NCI-H2081 treated with DMSO at 0.1 percent for 48 hours (cell line): ENCODE measurements around the gene MTO1.
"Not testable (repeated sequence)": the region's sequence is repeated elsewhere in the genome, so short reads cannot be mapped to it uniquely, and the experiment has no call there.

ENCODE experiments used
- DNase-seq: peaks from one replicate; lab custom pipeline; 2025; lab: John Stamatoyannopoulos, UW

Gene MTO1

DNA sequence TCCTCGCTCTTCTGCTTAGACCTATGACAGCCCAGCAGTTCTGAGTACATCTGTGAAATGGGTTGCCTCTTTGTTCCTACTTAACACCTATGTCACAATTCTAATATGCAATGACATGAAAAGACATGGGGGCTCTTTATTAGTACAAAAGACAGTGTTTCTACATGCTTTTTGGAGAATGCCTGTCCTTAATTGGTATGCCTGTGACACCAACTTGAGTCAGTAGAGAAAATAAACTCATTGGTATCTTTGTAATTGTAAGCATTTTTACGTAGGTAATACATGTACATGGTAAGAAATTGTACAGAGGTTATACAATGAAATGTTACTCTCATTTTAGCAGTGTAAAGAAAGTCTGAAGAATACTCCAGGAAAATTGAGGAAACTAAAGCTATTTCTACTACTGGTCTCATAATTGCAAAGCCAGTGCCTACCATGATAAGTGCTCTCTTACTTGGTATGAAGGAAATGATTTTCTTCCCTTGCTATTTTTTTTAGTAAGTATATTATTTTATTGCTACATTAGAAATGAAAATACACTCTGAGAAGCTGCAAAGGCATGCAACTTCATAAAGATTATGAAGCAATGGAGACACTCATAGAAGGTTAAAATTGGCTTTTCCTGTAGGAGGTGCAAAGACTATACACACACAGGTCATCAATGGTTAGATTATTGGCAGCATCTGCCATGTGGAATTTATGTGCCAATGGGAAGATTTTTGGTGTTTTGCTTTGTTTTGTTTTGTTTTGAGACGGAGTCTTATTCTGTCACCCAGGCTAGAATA lies 64.2 kb downstream of the MTO1 start:
- DNase-seq = no peak

DNA sequence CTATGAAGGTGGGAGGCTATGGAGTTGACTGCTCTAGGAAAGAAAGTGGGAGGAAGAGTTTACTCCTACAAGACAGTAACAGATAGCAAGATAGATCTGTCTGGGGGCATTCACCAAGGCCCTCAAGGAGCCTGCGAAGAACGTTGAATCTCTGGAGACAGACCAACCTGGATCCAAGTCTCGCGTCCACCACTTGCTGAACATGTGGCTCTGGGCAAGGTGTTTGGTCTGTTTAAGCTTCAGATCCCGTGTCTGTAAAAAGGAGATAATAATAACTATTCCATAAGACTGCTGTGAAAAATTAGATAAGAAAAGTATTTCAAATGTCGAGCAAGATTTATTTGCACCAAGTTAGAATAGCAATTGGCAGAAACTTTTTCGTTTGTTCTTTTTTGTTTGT lies 67.4 kb downstream of the MTO1 start:
- no peak for DNase-seq

DNA sequence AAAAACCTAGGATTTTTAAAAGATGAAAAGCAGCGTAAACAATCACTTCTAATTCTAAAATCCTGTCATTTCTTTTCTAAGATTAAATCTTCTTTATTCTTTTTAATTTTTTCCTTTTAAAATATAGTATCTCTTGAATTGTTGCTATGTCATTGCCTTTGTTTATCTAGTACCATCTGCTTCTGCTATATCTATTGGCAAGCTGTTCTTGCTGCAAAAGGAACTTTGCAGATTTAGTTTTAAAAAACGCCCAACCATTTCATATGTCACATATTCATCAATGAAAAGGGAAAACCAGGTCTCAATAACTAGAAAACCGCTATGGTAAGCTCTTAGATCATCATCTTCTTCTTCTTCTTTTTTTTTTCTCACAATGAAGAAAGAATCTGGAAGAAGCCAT lies 70.8 kb downstream of the MTO1 start:
- no peak for DNase-seq

DNA sequence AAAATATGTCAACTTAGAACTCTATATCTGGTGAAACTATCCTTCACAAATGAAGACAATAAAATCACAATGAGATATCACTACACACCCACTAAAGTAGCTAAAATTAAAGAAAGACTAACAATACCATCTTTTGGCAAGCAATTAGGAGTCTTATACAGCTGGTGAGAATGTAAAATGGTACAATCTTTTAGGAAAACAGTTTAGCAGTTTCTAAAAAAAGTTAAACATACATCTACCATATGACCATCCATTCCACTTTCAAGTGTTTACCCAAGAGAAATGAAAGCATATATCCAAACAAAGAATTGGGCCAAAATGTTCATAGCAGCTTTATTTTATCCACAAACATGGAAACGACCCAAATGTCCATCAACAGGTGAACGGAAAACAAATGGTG lies 73.1 kb downstream of the MTO1 start:
- DNase-seq = no peak

DNA sequence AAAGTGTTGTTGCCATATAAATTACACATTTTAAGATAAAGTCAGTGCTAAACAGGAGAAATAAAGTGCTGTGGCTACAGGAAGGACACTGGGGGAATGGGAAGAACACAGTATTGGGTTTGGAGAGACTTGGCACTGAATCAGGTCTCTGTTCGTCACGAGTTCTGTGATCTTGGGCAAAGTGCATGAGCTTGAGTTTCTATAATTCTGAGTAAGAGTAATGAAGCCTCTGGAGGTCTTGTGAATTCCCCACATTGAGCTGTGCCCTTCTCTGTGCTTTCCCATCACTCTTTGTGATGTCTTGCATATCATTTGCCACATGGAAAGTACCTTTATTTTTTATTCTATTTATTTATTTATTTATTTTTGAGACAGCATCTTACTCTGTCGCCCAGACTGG lies 76.1 kb downstream of the MTO1 start:
- no peak for DNase-seq

GRCh38 chr6:73538116-73538779 lies 76.7 kb downstream of the MTO1 start:
- DNase-seq = no peak

DNA sequence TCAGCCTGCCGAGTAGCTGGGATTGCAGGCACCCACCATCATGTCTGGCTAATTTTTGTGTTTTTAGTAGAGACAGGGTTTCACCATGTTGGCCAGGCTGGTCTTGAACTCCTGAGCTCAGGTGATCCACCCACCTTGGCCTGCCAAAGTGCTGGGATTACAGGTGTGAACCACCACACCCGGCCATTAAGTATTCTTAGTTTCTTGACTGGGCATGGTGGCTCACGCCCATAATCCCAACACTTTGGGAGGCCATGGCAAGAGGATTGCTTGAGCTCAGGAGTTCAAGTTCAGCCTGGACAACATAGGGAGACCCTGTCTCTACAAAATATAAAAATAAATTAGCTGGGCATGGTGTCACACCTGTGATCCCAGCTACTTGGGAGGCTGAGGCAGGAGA lies 80.9 kb downstream of the MTO1 start:
- DNase-seq = not testable (repeated sequence)

DNA sequence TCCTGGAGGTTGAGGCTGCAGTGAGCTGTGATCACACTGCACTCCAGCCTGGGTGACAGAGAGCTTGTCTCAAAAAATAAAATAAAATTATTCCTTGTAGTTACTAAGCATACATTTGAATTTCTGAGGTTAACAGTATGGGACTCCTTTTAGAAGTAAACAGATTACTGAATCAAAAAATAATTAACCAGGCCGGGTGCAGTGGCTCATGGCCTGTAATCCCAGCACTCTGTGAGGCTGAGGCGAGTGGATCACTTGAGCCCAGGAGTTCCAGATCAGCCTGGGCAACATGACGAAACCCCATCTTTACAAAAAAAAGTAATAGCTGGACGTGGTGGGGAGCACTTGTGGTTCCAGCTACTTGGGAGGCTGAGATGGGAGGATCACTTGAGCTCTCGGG lies 81.4 kb downstream of the MTO1 start:
- DNase-seq = no peak

GRCh38 chr6:73547036-73547435 lies 85.5 kb downstream of the MTO1 start:
- DNase-seq = no peak

DNA sequence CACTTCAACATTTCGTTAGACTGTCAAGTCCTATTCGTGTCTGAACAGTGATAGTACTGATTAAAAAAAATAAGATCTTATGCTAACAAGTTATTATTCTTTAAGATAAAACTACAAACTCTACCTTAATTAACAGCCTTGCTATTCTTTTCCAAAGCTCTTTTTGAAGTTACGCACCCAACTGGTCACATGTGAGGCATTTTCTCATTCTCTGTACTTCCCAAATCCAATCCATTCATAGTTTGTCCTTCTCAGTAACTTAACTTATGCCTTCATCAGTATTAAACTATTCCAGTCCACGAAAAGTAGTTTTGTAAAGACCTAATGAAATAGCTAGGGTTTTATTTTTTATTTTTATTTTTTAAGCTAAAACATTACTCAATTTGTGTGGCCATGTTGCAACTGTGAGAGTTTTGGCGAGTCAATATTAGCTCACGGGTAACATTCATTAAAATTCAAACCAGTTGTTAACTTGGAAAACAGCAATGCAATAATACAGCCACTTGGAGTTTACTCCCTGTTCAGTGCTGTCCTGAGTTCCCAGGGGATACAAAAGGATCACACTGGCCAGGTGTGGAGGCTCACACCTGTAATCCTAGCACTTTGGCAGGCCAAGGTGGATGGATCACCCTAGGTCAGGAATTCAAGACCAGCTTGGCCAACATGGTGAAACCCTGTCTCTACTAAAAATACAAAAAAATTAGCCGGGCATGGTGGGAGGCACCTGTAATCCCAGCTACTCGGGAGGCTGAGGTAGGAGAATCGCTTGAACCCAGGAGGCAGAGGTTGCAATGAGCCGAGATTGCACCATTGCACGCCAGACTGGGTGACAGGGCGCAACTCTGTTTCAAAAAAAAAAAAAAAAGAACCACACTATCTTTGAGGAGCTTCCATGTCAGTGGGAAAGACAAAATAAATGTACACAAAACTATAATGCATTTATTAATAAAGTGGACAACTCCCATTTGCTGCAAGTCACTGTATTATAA lies 87.2 kb downstream of the MTO1 start:
- no peak for DNase-seq

DNA sequence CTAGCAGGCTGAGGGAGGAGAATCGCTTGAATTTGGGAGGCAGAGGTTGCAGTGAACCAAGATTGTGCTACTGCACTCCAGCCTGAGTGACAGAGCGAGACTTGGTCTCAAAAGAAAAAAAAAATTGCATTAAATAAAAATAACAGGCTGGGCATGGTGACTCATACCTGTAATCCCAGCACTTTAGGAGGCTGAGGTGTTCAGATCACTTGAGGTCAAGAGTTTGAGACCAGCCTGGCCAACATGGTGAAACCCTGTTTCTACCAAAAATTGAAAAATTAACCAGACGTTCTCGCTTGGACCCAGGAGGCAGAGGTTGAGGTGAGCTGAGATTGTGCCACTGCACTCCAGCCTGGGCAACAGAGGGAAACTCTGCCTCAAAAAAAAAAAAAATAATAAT lies 89.6 kb downstream of the MTO1 start:
- not testable (repeated sequence) for DNase-seq

DNA sequence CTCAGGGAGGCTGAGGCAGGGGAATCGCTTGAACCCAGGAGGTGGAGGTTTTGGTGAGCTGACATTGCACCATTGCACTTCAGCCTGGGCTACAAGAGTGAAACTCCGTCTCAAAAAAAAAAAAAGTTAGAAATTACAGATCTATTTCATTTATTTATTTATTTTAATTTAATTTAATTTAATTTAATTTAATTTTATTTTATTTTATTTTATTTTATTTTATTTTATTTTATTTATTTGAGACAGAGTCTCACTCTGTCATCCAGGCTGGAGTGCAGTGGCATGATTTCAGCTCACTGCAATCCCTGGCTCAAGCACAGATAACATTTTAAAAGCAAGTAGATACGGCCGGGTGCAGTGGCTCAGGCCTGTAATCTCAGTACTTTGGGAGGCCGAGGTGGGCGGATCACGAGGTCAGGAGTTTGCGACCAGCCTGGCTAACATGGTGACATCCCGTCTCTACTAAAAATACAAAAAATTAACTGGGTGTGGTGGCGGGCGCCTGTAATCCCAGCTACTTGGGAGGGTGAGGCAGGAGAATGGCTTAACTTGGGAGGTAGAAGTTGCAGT lies 93.9 kb downstream of the MTO1 start:
- DNase-seq = not testable (repeated sequence)

GRCh38 chr6:73556836-73557235 lies 95.3 kb downstream of the MTO1 start:
- no peak for DNase-seq
